RPMI7951 (cell line): ENCODE data around the gene UROS. TPM values are rescaled to one million over a fixed set of nuclear protein-coding genes. Genes with fewer than 3 reads are reported as not detected.

Experiments
- DNase-seq: peaks from one replicate; pipeline ENCODE4 v3.0.0-alpha.2; 2012; ENCODE audit warnings: low read depth
- total RNA-seq: library from RNA; depleted of rRNA; stranded (reverse); fragments of >200 nt; shearing (Covaris generic); gene quantifications from 2 replicates; pipeline ENCODE4 v1.2.3, GENCODE V29; 2014

The UROS gene
- total RNA-seq, 1 experiment from 2014 or later = 55.6 TPM

DNA sequence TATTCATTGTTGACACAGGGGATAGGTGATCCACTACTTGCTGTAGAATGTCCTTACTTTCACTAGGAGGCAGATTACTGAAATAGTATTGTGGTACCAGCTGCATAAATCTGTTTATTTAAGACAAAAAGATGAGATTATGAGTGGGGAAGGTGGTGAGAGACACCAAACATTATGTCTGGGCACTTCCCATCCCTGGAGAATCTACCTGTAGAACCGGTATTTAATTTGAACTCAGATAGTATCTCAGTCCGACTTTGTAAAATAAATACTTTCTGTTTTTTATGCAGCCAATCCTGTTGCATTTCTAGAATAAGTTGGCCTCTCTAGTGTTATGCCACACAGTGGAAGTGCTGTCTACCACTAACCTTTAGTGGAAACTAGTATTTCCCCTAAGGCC, 13.7 kb upstream of the UROS start:
- DNase-seq = no peak

DNA sequence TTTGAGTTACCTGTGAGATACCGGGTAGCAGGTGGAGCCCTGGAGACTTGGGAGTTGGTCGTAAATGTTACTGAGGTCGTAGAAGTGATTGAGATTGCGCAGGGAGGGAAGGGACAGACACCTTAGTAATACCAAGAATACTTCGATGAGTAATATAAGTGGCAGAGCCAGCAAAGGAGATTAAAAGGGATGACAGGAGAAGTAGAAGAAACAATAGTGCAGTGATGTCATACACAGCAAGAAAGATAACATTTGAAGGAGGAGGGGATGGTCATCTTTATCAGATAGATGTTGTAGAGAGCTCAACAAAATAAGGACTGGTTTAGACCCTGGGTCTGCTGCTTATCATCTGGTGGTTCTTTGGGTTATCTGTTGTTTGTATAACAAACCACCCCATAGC, 5.3 kb upstream of the UROS start:
- no peak for DNase-seq

DNA sequence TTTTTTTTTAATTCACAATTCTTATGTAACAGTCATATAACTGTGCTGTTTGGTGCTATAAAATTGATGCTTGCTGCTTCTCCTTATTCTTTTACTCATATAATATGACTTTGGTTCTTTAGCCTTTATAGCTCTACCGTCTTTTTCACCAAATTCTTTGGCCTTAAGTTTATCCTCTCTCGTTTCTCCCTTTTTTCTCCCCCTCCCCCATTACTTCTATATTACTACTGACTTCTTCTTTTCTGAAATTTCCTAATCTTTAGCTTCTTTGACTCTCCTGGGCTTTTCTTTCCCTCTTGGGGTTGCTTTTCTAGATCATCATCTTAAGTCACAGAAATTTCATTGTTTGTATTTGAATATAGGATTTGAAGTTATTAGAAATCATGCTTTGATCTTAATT, 4.1 kb upstream of the UROS start:
- DNase-seq = no peak

DNA sequence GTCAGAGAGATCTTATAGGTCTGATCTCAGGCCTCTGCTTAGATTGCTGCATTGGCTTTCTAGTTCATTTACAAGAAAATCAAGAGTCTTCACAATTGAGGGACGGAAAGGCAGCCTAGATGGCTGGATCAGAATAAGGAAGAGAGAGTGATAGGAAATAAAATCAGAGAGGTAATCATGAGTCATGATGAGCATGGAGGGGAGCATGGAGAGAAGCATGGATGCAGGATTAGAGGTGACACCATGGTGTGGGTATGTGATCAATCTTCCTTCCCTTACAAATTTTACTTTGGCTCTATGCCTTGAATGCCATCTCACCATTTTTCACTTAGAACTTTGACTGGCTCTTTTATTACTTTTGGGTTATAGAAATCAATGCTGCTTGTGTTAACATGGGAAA, 1.7 kb upstream of the UROS start:
- DNase-seq = no peak

DNA sequence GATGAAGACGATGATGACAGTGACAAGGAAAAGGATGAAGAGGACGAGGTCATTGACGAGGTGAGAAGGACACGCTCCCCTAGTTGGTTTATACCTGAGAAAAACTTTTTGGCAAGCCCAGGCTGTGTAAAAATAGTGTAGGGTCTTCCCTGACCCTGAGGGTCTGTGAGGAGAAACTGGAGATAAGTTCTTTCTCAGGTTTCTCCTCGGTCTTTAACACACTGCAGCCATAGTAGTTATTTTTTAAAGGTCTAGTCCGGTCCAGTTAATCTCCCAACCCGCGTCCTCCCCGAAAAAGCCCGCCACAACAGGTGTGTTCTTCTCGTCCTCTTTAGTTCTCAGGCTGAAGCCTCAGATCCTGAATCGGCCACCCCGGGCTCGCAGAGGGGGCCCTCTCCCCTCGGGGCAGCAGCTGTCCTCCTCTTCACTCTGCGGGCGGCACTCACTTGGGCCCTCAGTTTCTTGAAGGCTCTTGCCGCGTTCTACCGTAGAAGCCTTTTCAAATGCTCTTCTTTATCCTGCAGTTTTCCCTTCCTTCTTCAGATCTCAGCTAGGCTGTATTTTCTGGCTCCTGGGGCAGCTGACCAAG, 699 bp upstream of the UROS start:
- peak; percentile 3 for DNase-seq

DNA sequence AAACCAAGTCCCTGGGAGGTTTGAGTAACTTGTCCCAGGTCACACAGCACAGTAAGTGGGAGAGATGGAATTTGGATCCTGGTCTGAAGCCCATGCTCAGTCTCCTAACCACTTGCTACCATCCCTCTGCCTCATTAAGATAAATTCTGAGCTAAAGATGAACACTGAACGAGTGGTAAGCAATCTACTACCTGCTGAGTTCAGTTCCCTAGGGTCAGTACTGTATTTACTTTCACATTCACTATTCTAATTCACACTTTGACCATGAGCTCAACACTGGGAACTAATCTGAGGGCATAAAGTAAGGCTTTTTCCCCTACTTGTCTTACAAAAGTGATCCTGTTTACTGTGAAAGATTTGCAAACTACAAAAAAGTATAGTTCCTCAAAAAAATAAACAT, 2.4 kb downstream of the UROS start:
- no peak for DNase-seq

DNA sequence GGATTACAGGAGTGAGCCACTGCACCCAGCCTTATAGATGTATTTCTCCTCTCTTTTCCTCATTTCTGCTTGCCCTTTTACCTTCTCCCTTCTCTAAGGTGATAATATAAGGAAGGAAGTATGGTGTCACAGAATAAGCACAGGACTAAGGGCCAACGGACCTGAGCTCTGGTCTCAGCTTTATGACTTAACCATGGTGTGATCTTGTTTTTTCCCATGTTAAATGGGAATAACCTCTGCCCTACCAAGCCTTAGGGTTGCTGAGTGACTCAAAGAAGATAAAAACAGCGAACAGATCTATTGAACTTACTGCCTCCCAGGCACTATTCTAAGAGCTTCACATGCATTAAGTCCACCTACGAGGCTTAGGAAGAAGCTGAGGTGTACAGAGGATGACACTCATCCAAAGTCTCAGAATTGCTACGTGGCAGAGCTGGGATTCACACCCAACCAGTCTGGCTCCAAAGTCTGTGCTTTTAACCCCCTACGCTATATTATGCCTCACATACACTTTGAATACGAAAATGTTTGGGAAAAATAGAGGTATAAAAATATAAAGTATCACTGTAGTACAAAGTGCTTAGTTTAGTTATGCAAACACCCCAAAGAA, 5.6 kb downstream of the UROS start:
- no peak for DNase-seq

DNA sequence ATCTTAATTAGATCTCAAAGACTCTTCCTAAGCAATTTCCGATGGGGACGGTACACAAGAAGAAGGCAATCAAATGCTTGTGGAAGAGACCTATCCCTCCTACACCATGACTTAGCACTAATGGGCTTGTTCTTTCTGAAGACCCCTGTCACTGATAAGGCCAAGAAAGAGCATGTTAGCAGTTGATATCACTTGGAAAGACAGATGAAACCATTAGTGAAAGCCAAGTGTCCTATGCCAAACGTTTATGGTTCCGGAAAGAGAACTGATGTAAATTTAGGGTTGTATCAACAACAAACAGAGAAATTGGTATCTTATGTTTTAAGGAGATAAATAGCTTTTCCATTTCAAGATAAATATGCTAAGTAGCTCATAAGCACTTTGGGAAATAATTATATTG, 6.5 kb downstream of the UROS start:
- no peak for DNase-seq

DNA sequence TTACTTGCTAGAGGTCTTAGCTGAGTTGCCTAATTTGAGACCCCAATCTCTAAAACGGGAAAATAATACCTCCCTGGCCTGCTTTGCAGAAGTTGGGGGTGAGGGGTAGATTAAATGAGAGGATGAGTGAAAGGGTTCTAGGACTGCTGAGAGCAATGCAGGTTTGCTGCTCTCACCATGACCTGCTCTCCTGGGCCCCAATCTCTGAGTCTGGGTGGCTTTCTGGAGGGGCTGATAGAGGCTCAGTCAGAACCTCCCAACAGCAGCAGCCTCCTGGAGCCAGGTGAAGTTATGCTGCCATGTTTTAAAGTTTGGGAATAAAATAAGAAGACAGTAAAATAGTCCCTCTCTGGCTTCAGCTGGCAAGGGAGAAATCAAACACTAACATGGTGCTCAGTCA, 7.3 kb downstream of the UROS start:
- DNase-seq = no peak

DNA sequence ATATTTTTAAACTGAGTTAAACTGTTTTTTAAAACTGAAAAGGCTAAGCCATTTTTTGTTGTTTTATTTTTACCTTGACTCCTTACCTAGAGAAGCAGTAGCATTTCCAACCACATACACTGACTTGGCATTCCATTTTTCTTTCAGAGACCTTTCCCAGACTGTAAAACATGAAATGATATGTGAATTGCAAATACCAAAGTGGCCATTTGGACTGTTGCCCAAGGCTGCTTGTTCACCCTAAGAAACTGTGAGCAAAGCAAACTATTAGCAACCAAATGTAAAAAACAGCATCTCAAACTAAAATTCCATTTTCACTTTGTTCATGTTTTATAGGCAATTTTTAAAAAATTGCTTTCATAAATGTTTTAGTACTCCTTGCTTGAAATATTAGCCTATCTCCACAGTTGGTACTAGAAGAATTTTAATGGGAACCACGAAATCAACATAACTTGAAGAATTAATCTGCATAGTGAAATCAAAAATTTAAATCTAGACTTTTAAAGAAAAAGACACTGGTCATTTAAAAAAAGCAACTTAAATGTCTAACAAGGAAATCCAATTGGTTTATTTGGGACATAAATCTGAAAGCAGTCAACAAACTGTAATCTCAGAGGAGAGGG, 10.8 kb downstream of the UROS start:
- no peak for DNase-seq

DNA sequence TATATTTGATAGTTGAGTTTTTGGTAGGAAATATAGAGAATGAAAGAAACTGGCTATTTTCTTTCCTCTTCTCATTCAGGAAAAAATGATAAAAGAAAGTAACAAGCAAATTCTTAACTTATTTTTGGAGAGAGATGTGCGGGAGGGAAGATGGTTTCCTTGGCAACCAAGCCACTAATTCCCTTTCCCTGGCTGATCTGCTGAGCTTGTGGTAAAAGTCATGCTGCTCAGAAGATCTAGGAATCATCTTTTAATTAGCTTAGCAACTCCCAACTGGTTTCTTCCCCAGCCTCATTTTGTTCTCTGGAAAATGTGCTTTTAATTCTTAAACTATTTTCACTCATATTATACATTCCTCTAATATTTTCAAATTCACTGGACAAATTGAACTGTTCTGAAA, 11.8 kb downstream of the UROS start:
- DNase-seq = no peak

DNA sequence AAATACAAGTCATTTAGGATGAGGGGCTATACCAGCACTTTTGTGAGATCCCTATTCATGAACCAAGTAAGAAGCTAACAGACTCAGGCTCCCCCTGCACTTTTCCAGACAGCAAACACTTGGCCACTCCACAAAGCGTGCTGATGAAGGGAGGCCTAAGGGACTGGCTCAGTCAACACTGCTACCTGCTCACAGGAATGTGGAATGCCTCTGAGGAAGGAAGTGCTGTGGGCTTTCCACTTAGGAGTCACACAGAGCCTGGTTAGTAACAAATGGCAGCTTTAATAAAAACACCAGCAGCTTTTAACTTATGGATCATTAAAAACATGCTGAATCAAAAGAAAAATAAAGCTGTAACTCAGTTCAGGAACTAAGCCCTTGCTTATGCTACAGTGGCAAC, 15.0 kb downstream of the UROS start:
- DNase-seq = no peak

DNA sequence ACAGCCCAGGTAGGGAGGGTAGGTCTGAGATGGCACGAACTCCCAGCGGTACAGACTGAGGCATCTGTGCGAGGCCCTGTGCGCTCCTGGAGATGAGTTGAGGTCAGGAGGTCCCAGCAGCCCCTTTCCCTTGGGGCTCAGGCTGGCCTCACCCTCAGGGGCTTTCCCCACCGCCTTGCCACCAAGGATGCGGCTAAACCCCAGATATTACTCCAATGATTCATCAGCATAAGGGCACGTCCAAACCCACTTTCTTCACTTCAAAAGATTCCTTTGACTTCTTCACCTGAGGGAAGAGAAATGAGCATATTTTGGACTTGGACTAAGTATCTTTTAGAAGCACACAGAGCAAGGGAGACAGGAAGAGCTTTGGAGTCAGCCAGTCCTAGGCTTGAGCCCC, 20.3 kb downstream of the UROS start:
- DNase-seq = peak; percentile 4

DNA sequence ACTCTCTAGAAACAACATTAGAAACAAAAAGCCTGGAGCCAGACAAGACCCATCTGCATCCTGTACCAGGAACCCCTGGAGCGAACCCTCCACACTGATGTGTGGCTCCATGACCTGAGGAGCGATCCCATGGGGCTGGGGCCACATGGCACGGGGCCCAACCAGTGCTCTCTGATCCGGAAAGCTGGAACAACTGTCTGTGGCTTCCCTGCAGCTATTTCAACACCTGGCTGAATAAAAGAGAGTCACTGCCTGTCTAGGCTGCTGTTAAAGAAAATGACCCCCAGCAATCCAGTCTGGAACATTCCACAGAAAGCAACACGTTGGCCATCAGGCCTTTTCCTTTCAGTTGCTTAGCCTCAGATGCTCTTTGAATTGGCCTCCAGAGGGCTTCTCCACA, 20.9 kb downstream of the UROS start:
- DNase-seq = no peak

DNA sequence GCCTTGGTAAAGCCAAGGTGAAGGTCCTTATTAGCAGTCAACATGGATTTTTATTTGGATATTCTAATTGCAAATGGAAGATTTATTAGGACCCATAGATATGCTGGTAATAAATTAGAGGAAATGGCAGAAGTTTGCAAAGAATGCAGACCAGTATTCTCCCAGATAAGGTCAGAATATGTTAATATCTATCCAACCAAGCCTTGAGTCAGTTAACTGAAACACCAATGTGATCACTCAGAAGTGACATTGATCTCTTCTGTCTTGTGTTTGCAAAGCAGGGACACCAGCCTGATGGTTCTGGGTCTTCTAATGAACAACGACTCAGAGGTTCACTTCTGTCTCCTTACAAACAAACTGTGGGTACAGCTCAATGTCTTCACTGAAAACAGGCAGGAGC, 21.5 kb downstream of the UROS start:
- DNase-seq = no peak

DNA sequence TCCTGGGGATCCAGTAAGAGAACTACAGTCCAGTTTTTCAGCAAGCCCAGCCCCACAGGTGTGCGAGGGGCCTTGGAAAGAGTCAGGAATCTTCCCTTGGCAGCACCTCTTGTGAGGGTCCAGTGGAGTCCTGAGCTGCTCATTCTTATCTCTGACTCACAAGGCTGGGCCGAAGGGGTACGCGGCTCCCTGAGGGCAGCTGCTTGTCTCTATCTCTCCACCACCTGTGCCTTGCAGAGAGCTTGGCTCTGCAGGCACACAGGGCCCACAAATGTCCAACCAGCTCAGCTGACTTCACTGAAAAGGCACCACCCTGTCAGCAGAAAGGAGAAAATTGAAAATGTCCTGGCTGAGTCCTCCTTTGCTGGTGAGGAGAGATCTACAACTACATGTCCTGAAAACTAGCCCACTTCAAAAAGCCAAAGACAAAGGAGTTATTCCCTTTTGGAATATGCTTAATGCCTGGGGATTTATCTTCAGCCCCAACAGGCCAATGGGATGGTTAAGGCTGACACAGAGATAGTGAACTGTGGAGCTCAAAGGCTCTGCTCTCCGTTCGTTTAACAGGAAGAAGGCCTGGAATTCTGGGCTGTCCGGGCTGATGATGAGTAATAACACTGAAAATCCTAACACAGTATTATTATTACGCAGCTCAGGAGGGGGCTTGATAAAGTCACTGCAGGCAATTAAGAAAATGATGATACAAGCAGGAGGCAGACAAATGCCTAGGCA, 23.4 kb downstream of the UROS start:
- no peak for DNase-seq

DNA sequence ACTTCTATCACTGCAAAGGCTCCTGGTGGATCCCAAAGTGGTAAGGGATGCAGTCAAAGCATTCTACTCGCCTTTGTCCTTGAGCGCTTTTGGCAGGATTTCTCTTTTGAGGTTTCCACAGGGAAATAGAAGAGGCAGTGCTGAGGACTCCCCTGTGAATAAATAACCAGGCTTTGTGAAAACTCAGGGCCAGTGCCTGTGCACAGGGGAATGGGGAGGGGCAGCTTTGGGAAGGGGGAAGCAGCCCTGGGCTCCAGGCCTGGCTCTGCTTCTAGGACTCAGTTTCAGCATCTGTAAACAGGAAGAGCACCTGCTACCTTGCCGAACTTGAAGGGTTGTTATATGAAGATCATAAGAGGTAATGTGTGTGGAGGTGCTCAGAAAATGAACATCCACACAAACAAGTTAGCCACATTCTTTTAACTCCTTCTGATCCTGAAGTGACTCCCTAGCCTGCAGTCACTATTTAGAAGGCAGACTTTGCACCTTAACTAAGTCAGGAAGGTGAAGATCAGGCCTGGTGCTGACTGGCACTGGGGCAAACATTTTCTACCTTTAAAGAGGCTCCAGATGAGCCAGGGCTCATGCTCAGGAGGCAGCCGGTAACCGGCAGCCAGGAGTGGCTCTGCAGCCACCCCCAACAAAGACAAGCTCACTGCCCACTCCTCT, 24.9 kb downstream of the UROS start:
- DNase-seq = no peak

DNA sequence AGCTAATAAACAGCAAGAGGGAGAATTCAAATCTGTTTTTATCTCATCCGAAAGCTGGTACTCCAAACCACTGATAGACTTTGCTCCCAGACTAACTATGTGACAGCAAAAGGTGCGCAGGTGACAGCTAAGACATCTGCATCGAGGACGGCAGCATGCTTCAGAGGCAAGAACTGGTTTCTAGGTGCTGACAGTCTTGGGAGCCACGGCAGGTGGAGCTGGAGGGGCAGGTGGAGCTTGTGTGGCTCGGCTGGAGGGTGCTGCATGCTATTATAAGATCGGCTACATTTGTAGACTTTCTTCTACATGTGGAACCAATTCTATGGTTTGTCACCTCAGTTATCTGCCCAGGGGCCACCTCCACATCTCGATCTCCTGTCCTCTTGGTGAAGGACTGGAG, 25.6 kb downstream of the UROS start:
- DNase-seq = no peak

DNA sequence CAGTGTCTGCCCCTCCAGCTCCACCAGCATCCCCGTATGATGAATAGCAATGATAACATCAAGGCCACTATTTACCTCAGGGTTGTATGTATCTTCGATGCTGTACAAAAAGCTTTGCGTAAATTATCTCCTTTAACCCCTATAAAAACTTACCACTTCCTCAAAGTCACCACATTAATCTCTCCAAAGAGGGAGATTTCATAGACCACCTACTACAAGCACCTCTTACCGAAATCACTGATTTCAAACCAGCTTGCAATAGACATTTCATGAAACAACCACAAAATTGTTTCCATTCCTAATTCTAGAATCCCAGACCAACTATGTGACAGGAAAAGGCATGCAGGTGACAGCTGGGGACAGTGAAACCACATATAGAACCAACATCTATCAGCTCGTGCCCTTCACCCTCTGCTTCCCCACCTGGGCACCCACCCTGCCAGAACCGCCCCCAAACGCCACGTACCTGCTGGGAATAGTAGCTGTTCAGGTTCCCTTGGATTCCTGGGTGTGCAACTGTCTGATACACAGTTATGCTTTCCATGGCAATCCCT, 27.3 kb downstream of the UROS start:
- no peak for DNase-seq

DNA sequence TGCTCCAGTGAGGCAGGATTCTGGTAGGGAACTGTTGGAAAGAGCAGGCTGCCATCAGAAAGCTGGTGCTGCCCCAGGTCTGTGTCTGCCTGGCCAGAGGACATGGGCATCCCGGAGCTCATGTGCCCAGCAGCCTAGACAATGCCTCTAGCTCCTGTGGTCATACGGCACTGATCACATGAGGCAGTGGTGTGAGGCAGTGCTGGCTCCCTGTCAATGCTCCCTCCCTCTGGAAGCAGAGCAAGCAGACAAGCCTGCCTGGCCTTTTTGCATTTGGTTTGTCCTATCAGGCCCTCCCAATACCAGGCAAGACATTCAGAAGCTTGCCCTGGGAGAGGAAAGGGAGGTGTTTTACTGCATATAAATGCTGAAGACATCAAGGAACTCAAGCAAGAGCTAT, 27.9 kb downstream of the UROS start:
- no peak for DNase-seq

DNA sequence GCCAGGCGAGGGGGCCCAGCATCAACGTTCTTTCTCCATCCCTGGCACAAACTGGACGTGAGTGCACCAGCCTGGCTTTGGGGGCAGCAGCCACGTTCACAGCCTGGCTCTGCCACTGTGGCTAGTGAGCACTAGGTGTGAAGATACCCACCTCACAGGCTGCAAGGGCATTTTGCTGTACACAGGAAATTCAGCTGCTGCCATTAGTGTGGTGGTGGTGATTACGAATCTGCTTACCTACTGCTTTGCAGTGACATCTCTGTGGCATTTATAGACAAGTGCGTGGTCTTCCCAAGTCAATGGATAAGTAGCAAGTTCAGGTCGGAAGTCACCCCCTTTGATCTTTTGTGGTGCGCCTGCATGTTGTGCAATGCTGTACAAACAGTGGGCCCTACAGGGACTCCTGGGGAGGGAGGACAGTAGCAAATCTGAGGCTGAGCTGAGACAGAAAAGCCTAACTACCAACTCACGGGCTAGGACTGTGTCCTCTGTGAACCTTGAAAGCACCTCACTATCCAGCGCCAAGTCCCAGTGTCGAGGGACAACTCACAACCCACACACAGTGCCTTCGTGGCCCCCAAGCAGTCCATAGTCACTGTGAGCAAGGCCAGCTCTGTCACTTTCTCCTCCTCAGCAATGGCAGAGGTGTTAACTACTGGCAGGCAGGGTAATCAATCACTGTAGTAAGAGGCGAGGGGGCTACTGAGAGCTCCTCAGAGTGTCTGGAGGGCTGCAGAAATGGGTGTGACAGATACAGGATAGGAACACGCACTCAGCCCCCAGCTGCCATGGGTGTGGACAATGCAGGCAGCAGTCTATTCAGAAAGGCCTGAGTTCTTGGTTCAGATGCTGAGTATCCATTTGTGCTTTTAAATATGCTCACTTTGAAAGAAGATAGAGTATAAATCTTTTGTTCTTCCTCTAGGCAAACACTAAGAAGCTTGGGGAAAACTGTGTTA, 30.4 kb downstream of the UROS start:
- no peak for DNase-seq
